GM12872 (cell line): ENCODE data around the gene TECPR2.

Experiments
- TF ChIP-seq, protein P1 (sequence below): IDR thresholded peaks from 3 replicates; pipeline ENCODE4 v1.5.1; 2011; ENCODE audit warnings: low read depth, mild to moderate bottlenecking, low read length, moderate library complexity; ENCODE audit not compliant: insufficient read depth

TECPR2 gene

DNA sequence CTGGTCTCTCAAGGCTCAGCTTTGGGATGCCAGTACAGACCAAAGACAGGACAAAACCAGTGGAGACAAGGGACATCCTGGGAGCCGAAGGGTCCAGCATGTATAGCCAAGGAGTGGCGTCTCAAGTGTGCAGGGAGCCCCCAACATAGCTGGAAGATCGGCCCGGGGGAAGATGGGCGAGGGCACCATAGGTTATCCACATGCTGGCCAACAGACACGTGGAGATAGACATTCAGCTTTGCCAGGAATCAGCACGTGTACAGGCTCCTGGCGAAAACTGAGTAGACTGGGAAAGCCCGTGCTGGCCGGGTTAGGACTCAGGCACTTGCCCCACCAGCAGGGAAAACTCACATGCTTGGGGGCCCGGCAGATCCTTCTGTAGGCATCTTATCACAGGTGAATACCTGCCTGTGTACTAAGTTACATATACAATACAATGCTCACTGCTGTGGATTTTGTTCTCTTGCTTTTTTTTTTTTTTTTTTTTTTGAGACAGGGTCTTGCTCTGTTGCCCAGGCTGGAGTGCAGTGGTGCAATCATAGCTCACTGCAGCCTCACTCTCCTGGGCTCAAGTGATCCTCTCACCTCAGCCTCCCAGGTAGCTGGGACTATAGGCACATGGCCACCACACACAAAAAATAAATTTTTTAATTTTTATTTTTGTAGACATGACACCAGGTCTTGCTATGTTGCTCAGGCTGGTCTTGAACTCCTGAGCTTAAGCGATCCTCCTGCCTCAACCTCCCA, 152.4 kb downstream of the TECPR2 start:
- TF ChIP-seq, protein P1, sequence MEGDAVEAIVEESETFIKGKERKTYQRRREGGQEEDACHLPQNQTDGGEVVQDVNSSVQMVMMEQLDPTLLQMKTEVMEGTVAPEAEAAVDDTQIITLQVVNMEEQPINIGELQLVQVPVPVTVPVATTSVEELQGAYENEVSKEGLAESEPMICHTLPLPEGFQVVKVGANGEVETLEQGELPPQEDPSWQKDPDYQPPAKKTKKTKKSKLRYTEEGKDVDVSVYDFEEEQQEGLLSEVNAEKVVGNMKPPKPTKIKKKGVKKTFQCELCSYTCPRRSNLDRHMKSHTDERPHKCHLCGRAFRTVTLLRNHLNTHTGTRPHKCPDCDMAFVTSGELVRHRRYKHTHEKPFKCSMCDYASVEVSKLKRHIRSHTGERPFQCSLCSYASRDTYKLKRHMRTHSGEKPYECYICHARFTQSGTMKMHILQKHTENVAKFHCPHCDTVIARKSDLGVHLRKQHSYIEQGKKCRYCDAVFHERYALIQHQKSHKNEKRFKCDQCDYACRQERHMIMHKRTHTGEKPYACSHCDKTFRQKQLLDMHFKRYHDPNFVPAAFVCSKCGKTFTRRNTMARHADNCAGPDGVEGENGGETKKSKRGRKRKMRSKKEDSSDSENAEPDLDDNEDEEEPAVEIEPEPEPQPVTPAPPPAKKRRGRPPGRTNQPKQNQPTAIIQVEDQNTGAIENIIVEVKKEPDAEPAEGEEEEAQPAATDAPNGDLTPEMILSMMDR, result no peak

DNA sequence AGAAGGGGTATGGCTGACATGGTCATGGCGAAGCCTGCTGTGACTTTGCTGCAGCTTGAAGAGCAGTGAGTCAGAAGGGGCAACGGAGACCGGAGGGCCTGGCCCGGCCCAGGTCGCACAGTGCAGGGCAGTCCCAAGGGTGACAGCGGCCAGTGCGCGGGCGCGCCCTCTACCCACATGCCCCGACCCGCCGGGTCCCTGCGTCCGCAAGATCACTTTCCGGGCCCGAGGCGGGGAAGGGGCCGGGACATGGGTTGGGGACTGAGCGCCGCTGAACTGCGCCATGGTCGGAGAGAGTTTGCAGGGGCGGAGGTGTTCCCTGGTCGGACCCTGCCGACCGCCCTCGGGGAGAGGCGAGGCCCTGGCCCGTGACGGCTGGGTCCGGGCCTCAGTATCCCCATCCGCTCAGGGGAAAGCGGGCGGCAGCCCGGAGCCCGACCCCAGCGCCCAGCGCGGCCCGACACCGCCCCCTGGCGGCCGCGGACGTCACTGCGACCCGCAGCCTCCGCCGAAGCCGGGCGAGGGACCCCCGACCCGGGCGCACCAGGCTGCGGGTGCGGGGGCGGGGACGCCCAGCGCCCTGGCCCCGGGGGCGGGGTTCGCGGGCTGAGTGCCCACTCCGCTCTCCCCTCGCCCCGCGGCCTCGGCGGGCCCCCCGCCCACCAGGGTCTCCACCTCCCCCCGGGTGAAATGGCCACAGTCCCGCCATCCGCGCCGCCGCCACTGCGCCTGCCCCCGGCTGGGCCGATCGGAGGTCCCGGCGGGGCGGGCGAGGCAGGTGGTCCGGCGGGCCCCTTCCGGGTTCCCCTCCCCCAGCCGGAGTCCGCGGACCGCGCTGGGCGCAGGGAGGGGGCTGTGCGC, 154.0 kb downstream of the TECPR2 start:
- TF ChIP-seq, protein P1, result peak; percentile 76; the same call in 2 of the 3 replicates

DNA sequence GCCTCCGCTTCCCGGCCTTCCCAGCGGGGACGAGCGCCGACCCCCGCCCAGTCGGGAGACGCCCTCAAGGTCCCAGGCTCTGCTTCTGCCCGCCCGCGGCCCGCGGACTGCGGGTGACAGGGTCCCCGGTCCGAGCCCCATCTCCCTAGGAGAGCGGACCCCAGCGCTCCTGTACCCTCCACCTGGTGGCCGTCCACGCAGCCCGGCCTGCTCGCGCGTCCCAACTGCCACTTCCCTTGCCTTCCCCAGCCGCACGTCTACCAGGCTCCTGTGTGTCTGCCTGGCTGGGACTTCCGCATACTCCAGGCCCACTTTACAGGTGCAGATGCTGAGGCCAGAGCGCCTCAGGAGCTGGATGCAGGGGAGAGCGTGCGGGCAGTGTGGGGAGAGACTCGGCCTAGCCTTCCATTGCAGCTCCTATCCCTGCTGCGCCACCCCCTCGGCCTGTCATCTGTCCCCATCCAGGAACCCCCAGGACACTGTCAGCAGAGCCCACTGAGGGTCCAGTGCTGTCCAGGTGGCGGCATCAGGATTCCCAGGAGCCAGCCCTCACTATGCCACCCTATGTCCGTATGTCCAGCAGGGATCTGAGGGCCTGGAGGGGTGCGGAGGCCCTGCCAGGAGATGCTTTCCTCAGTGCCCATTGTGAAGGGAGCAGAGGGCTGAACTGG, 154.8 kb downstream of the TECPR2 start:
- TF ChIP-seq, protein P1, result 0 out of 3 replicates have a peak, but pooled peaks have one; percentile 3

DNA sequence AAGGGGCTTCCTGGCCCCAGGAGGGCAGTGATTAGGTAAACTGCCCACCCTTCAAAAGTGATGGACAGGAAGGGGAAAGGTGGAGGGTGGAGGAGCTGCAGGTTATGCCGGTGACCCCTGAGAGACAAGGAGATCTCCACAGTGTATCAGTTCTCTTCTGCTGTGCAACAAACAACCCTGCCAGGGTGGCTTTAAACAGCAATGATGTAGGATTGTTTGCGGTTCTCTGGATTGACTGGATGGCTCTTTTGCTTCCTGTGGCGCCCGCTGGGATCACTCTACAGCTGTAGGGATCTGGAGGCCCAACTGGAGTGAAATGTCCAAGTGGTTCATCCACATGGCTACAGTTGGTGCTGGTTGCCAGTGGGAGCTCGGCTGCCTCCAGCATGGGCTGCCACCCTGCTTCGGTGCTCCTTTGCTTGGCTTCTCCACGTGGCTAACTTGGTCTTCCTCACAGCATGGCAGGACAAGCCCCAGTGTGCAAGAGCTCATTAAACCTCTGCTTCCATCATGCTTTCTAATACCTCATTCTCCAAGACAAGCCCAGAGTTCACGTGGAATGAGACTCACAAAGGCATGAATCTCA, 155.4 kb downstream of the TECPR2 start:
- TF ChIP-seq, protein P1, result no peak

DNA sequence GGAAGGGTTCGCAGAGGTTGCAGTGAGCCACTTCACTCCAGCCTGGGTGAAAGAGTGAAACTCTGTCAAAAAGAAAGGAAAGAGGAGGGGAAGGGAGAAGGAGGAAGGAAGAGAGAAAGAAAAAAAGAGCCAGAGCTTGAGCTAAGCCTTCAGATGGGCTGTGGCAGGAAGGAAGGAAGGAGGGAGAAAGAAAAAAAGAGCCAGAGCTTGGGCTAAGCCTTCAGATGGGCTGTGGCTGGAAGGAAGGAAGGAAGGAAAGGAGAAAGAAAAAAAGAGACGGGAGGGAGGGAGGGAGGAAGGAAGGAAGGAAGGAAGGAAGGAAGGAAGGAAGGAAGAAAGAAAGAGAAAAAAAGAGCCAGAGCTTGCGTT, 160.4 kb downstream of the TECPR2 start:
- TF ChIP-seq, protein P1, result no peak

DNA sequence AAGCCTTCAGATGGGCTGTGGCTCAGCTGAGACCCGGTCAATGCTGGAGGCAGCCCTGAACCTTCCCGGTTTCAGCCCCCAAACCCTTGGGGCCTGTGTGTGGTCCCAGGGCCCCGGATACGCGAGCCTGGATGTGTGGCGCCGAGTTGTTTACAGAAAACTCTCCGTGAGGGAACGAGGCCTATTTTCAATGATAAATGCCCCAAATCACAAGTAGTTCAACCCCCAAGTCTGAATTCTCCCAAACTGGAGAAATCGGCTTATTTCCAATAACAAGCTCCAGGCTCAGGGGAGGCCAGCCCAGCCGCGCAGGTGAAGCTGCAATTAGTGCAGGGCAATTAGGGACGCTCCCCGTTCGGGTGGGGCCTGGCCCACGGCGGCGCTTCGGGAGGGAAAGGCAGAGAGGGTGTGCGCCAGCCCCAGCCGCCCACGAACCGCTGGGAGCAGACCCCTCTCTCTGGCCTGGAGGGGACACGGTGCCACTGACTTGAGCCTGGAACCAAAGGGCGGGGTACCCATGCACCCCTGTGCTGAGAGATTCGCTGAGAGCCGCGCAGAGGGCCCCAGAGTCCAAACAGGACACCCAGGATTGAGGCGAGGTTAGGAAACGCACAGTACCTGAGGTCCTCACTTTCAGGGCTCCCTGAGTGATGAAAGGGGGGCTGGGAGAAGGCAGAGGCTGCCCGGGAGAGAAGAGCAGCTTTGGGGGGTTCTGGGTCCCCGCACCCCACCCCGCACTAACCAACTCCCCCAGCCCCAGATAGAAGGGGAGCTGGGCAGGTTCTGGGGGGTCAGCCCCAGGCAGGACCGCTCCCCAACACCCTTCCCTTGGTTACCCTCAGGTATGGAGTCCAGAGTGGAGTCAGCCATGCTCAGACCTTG, 161.1 kb downstream of the TECPR2 start:
- TF ChIP-seq, protein P1, result no peak
